Neural progenitor cell (in vitro differentiated cells): ENCODE measurements around the gene CUTA.

Experiments used
- CTCF ChIP-seq: fragments of 200-600 bp; sonication (generic); IDR thresholded peaks from 2 replicates; pipeline ENCODE4 v1.5.1; 2017; ENCODE audit warnings: antibody characterized with exemption, mild to moderate bottlenecking
- EZH2 ChIP-seq: fragments of 200-600 bp; sonication (generic); IDR thresholded peaks from 2 replicates; pipeline ENCODE4 v1.6.1; 2017; ENCODE audit warnings: antibody characterized with exemption, mild to moderate bottlenecking, moderate library complexity
- EZH2phosphoT487 ChIP-seq: fragments of 200-600 bp; sonication (generic); IDR thresholded peaks from 2 replicates; pipeline ENCODE4 v1.6.1; 2017; ENCODE audit warnings: antibody characterized with exemption

- TF ChIP-seq CTCF, result no peak
- TF ChIP-seq EZH2phosphoT487, result no peak
- no peak for TF ChIP-seq EZH2
Measured at GRCh38 chr6:33410050-33410710, 7.7 kb downstream of the CUTA start.
